Kidney (tissue), 14 donors: ENCODE measurements around the gene HOXA7. TPM values are rescaled to one million over a fixed set of nuclear protein-coding genes. Genes with fewer than 3 reads are reported as not detected.

ENCODE experiments used
- DNase-seq, 5 donors: peaks; one replicate each; pipeline ENCODE4 v3.0.0-alpha.2; 2013 to 2020
- FAIRE-seq: peaks from 2 replicates; lab custom pipeline; 2012; peaks lifted over from hg19 to GRCh38; lab: Jason Lieb, UNC
- H3K27ac ChIP-seq, 2 donors: one replicate each; pipeline ENCODE4 v1.7.0; 2013; ENCODE audit warnings: low read depth in 2 of 2, low read length in 2 of 2, inconsistent platforms in 1 of 2
- H3K27me3 ChIP-seq: one replicate; pipeline ENCODE4 v1.7.1; 2013; ENCODE audit warnings: low read length, inconsistent platforms; ENCODE audit not compliant: control insufficient read depth, insufficient read depth
- H3K36me3 ChIP-seq, 3 donors: one replicate each; pipeline versions ENCODE4 v1.7.0 to v1.7.1; 2013; ENCODE audit warnings: low read length in 3 of 3, control low read depth in 1 of 3, inconsistent platforms in 1 of 3; ENCODE audit not compliant: insufficient read depth in 3 of 3, control insufficient read depth in 2 of 3
- H3K4me1 ChIP-seq, 3 donors: one replicate each; pipeline versions ENCODE4 v1.7.0 to v1.7.1; 2013; ENCODE audit warnings: low read length in 3 of 3, inconsistent platforms in 1 of 3, low read depth in 1 of 3; ENCODE audit not compliant: control insufficient read depth in 2 of 3, insufficient read depth in 2 of 3
- H3K4me3 ChIP-seq, 3 donors: one replicate each; pipeline versions ENCODE4 v1.7.0 to v1.8.1; 2013; ENCODE audit warnings: low read length in 3 of 3, control low read depth in 1 of 3, inconsistent platforms in 1 of 3
- H3K9ac ChIP-seq, 3 donors: one replicate each; pipeline versions ENCODE4 v1.7.0 to v1.7.1; 2013; ENCODE audit warnings: low read length in 3 of 3, control low read depth in 1 of 3, inconsistent platforms in 1 of 3
- H3K9me3 ChIP-seq, 3 donors: one replicate each; pipeline versions ENCODE4 v1.7.0 to v1.7.1; 2013; ENCODE audit warnings: low read length in 3 of 3, control low read depth in 1 of 3, inconsistent platforms in 1 of 3; ENCODE audit not compliant: control insufficient read depth in 2 of 3, insufficient read depth in 1 of 3
- CTCF ChIP-seq: IDR thresholded peaks from 3 replicates; pipeline ENCODE4 v1.5.1; 2012; ENCODE audit warnings: mild to moderate bottlenecking, moderate library complexity, borderline replicate concordance; ENCODE audit not compliant: insufficient read depth; ENCODE audit errors: extremely low read depth
- intact Hi-C: fragments of 100-400 bp; cut with DNase I; formaldehyde crosslinking; loops from one replicate; pipeline ENCODE4 v1.11.1; 2022
- polyA plus RNA-seq: library from polyadenylated mRNA; stranded (reverse); fragments of 350-450 nt; fragmentation: Illumina TruSeq; extraction: RNeasy Lipid Tissue Mini Kit (QIAGEN cat#74804); gene quantifications from one replicate; pipeline ENCODE4 v1.2.3, GENCODE V29; 2014; ENCODE audit warnings: low read depth, low replicate concordance; ENCODE audit not compliant: insufficient read depth
- total RNA-seq: library from RNA; stranded (reverse); fragmentation: NEBNext Ultra II Directional; extraction: Animal tissue kit (Norgen Biotek cat#: 25700); gene quantifications from one replicate; pipeline ENCODE4 v1.2.1, GENCODE V29; 2021
- donor health status: control.
- donor health status: control.
- donor health status: control.
- donor health status: control.
- donor health status: control.
- donor health status: DM: yes; HTN: yes; CAD: no.
- donor health status: Normal renal cell carcinoma (clear cell type).

The HOXA7 gene
- total and polyA plus RNA-seq, 2 donors from 2014 or later = 23.8 to 31.3 TPM

DNA sequence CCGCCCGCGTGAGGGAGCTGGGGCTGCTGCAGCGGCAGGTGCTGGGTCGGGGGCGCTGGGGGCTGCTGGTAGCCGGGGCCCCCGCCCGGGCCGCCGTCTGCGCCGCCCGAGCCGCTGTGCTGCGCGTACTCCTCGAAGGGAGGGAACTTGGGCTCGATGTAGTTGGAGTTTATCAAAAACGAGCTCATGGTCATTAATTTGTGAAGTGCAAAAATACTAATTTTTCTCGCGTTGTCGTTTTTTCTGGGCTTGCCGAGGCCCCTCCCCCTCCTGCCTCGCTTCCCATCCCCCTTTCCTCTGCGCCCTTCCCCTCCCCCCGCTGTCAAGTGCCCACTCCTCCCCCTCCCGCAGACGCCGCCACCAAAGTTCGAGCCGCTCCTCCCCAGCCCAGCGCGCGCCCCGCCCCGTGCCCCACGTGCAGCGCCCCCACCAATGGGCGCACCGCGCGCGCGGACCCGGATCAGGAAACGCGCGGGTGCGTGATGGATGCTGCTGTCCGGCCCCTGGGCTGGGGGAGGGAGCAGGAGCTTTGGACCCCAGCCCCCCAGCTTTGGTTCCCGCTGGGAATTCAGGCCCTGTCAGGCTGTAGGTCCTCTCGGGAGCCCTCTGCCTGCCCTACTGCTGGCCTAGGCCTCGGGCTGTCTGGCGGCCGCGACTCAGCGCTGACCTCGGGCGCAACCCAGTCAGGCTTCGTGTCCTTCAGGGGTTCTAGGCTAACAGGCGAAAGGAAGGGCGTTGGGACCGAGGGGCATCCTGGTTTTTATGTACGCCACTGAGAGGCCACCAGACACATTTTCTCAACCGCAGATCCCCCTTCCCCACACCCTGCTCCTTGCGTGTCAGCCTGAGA is 25.7 kb downstream of the HOXA7 start, which contains the start of gene HOXA4:
HOXA4 (minus strand) TSS at position 218 of the 850 bp plus-strand sequence; CDS start at position 194, 24 bp downstream.
- H3K4me3 ChIP-seq = peak within 1 kb of the TSS; percentile 62 to 82 (median 73)
- no peaks in the 10 kb centered on the region for H3K27me3 ChIP-seq
- peaks cover 0 to 2% (median 0%) of the 10 kb centered on the region in 3 donors for H3K36me3 ChIP-seq
- FAIRE-seq (no peak), DNase-seq (peak; percentile 95 to 98 (median 96))
- peaks cover 19 to 38% (median 37%) of the 10 kb centered on the region in 3 donors for H3K4me1 ChIP-seq
- no peaks in the 10 kb centered on the region for H3K9me3 ChIP-seq
- intact Hi-C loops = no loop called here
- H3K27ac ChIP-seq = peak within 1 kb of the TSS; percentile 92 to 97
- TF ChIP-seq CTCF = no peak
- H3K9ac ChIP-seq = peak within 1 kb of the TSS; percentile 31 to 92 (median 78)

DNA sequence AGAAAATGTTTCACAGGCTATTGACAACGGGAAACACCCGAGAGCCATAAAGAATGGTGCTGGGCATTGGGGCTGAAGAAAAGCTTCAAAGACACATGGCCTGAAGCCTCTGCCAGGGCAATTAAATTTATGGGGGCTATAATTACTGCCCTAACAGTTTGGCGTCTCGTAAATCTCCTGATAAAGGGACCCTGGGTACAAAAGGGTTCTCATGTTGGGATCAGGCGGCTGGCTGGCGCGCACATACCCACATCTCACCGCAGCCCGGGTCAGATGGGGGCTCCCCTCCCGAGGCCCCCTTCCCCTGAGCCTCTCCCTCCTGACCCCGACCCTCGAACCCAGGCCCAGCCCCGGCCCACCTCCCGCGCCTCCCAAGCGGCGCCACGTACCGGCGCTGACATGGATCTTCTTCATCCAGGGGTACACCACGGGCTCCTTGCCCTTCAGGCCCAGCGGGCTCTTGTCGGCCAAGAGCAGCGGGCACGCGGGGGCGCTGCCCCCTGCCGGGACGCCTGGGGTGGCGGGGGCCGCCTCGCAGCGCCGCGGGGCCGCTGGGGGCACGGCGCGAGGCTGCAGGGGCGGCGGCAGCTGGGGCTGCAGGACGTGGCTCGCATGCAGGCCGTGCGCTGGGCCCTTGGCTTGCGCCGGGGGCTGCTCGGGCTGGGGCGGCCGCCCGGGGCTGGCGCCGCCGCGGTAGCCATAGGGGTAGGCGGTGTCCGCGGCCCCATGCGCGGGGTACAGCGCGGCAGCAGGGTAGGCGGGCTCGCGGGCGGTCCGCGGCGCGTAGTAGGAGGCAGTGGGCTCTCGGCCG is 26.5 kb downstream of the HOXA7 start:
- TF ChIP-seq CTCF = peak; percentile 33
- FAIRE-seq (no peak), DNase-seq (peak; percentile 78 to 95 (median 90))
- Histone ChIP-seq H3K9me3 (no peaks in the 10 kb centered on the region), H3K36me3 (peaks cover 0 to 2% (median 0%) of the 10 kb centered on the region in 3 donors), H3K27ac (peak overlapping the region; percentile 73 to 89), H3K4me1 (peaks cover 23 to 45% (median 41%) of the 10 kb centered on the region in 3 donors), H3K9ac (peak overlapping the region; percentile 23 to 68 (median 30)), H3K4me3 (peak overlapping the region; percentile 44 to 73 (median 62)), H3K27me3 (no peaks in the 10 kb centered on the region)
- intact Hi-C loops = no loop called here

GRCh38 chr7:27128776-27129728 is 27.4 kb downstream of the HOXA7 start:
- no peaks in the 10 kb centered on the region for H3K27me3 ChIP-seq
- no peaks in the 10 kb centered on the region for H3K9me3 ChIP-seq
- H3K27ac ChIP-seq = peak overlapping the region; percentile 73 to 79
- intact Hi-C loops = no loop called here
- FAIRE-seq (no peak), DNase-seq (peak in 3 of 5 donors; percentile 58 to 78 (median 76))
- H3K4me3 ChIP-seq = peak overlapping the region; percentile 44 to 59 (median 51)
- no peak for TF ChIP-seq CTCF
- peaks cover 27 to 45% (median 42%) of the 10 kb centered on the region in 3 donors for H3K4me1 ChIP-seq
- H3K36me3 ChIP-seq = peaks cover 0 to 2% (median 0%) of the 10 kb centered on the region in 3 donors
- peak overlapping the region; percentile 23 to 68 (median 30) for H3K9ac ChIP-seq
